HCT116 (cell line): ENCODE results near the gene ZNF384. TPM values are rescaled to one million over a fixed set of nuclear protein-coding genes. Genes with fewer than 3 reads are reported as not detected.

Experiments used
- ATAC-seq: fragments of 200-7000 bp; cut with Tn5 transposase; 2 replicates; pipeline ENCODE4 v1.9.1; 2020; ENCODE audit warnings: mild to moderate bottlenecking, moderate library complexity
- BruUV-seq: library from RNA; stranded (reverse); fragments of 400-500 nt; replicated peaks from 2 replicates; lab custom pipeline; 2021; lab: Mats Ljungman, UMichigan
- CTCF ChIA-PET: fragments of 300-600 bp; sonication (Branson Sonifier 250); formaldehyde crosslinking; loops from one replicate; lab custom pipeline; 2021; ENCODE audit warnings: antibody characterized with exemption; lab: Charles Lee
- POLR2A ChIA-PET: fragments of 300-600, 350-600 bp; sonication (Branson Sonifier 250); formaldehyde crosslinking; loops from one replicate; lab custom pipeline; 2021; ENCODE audit warnings: antibody characterized with exemption; lab: Charles Lee
- RAD21 ChIA-PET, 2 experiments: fragments of 300-600 bp; sonication (Branson Sonifier 250); formaldehyde crosslinking; loops; one replicate each; lab custom pipeline; 2023; ENCODE audit warnings: low total read pairs in 2 of 2; ENCODE audit not compliant: uncharacterized antibody in 2 of 2, unreplicated experiment in 2 of 2, low non-redundant PET in 1 of 2; lab: Charles Lee
- DNase-seq: peaks from one replicate; pipeline ENCODE4 v3.0.0-alpha.2; 2010; ENCODE audit warnings: low read depth, low spot score
- H2AFZ ChIP-seq: fragments of 200-600 bp; shearing (Covaris generic), sonication (generic); 2 replicates; pipeline ENCODE4 v1.6.1; 2017; ENCODE audit warnings: low read depth, mixed run types, mixed read lengths, antibody characterized with exemption, low read length; ENCODE audit not compliant: poor library complexity, severe bottlenecking
- H3K27ac ChIP-seq: 2 replicates; pipeline ENCODE4 v1.5.1; 2012; ENCODE audit warnings: low read depth, low read length
- H3K27me3 ChIP-seq: fragments of 200-600 bp; sonication (generic); 2 replicates; pipeline ENCODE4 v1.6.1; 2016; ENCODE audit warnings: mixed run types, low read length, mixed read lengths; ENCODE audit not compliant: insufficient read depth
- H3K36me3 ChIP-seq, 2 experiments: fragments of 200-500 bp in 1 of 2; fragments of 200-600 bp in 1 of 2; sonication (Bioruptor generic) in 1 of 2; sonication (generic) in 1 of 2; 2 replicates each; pipeline versions ENCODE4 v1.5.1 to v1.6.1; 2014 to 2016; ENCODE audit warnings: low read length in 2 of 2, inconsistent platforms in 1 of 2, mixed read lengths in 1 of 2, mixed run types in 1 of 2; ENCODE audit not compliant: insufficient read depth in 2 of 2, control insufficient read depth in 1 of 2
- H3K4me1 ChIP-seq, 2 experiments: fragments of 200-600 bp in 1 of 2; sonication (generic) in 1 of 2; 2 replicates each; pipeline versions ENCODE4 v1.5.1 to v1.6.1; 2012 to 2017; ENCODE audit warnings: low read length in 2 of 2, inconsistent platforms in 1 of 2, mild to moderate bottlenecking in 1 of 2, mixed read lengths in 1 of 2, mixed run types in 1 of 2, moderate library complexity in 1 of 2; ENCODE audit not compliant: insufficient read depth in 2 of 2, control insufficient read depth in 1 of 2
- H3K4me2 ChIP-seq: fragments of 200-600 bp; sonication (generic); 2 replicates; pipeline ENCODE4 v1.6.1; 2017; ENCODE audit warnings: mixed run types, low read length, mixed read lengths
- H3K4me3 ChIP-seq, 2 experiments: fragments of 200-600 bp in 1 of 2; sonication (generic) in 1 of 2; replicated peaks in 1 of 2; 2 replicates each; pipeline ENCODE4 v1.5.1; 2011 to 2016; ENCODE audit warnings: low read length in 2 of 2, control low read depth in 1 of 2, low read depth in 1 of 2, mild to moderate bottlenecking in 1 of 2, mixed read lengths in 1 of 2, mixed run types in 1 of 2
- H3K79me2 ChIP-seq: fragments of 200-600 bp; sonication (generic); 2 replicates; pipeline ENCODE4 v1.6.1; 2017; ENCODE audit warnings: mild to moderate bottlenecking, mixed run types, low read length, moderate library complexity, mixed read lengths; ENCODE audit not compliant: insufficient read depth
- H3K9ac ChIP-seq: fragments of 200-600 bp; sonication (generic); 2 replicates; pipeline ENCODE4 v1.6.1; 2016; ENCODE audit warnings: low read length, mixed read lengths
- H3K9me2 ChIP-seq: fragments of 200-600 bp; sonication (generic), shearing (Covaris generic); 2 replicates; pipeline ENCODE4 v1.6.1; 2017; ENCODE audit warnings: mixed run types, mild to moderate bottlenecking, moderate library complexity; ENCODE audit not compliant: insufficient read depth
- H3K9me3 ChIP-seq, 2 experiments: fragments of 200-500 bp in 1 of 2; fragments of 200-600 bp in 1 of 2; sonication (Bioruptor generic) in 1 of 2; sonication (generic) in 1 of 2; 2 replicates each; pipeline ENCODE4 v1.6.1; 2014 to 2017; ENCODE audit warnings: low read length in 2 of 2, mixed read lengths in 2 of 2, inconsistent platforms in 1 of 2, low read depth in 1 of 2, mild to moderate bottlenecking in 1 of 2, mixed run types in 1 of 2, moderate library complexity in 1 of 2; ENCODE audit not compliant: control insufficient read depth in 1 of 2, insufficient read depth in 1 of 2
- H4K20me1 ChIP-seq: fragments of 200-600 bp; sonication (generic), shearing (Covaris generic); 2 replicates; pipeline ENCODE4 v1.6.1; 2017; ENCODE audit warnings: mixed run types, mild to moderate bottlenecking, moderate library complexity; ENCODE audit not compliant: insufficient read depth
- CBX3 ChIP-seq: IDR thresholded peaks from 2 replicates; pipeline ENCODE4 v1.6.1; 2012; ENCODE audit warnings: low read depth
- CTCF ChIP-seq, 3 experiments: fragments of 200-600 bp in 1 of 3; sonication (generic) in 1 of 3; IDR thresholded peaks in 2 of 3; conservative IDR thresholded peaks in 1 of 3; 2 replicates each; pipeline ENCODE4 v1.5.1; 2012 to 2017; ENCODE audit warnings: low read depth in 2 of 3, low read length in 2 of 3, antibody characterized with exemption in 1 of 3, borderline replicate concordance in 1 of 3, control low read depth in 1 of 3, mild to moderate bottlenecking in 1 of 3, mixed read lengths in 1 of 3, mixed run types in 1 of 3, moderate library complexity in 1 of 3; ENCODE audit not compliant: insufficient read depth in 1 of 3
- FOSL1 ChIP-seq: IDR thresholded peaks from 2 replicates; pipeline ENCODE4 v1.6.1; 2012; ENCODE audit warnings: low read depth
- POLR2AphosphoS5 ChIP-seq: IDR thresholded peaks from 2 replicates; pipeline ENCODE4 v1.6.1; 2011; ENCODE audit warnings: mild to moderate bottlenecking, low read depth, low read length, moderate library complexity
- RAD21 ChIP-seq: IDR thresholded peaks from 2 replicates; pipeline ENCODE4 v1.6.1; 2012; ENCODE audit warnings: low read depth, mild to moderate bottlenecking
- SRF ChIP-seq: IDR thresholded peaks from 2 replicates; pipeline ENCODE4 v1.6.1; 2012; ENCODE audit warnings: low read depth
- TCF7L2 ChIP-seq: IDR thresholded peaks from 2 replicates; pipeline ENCODE4 v1.7.0; 2011; ENCODE audit warnings: borderline replicate concordance, inconsistent platforms; ENCODE audit not compliant: insufficient read depth, insufficient read length; ENCODE audit errors: extremely low read depth
- ZBTB33 ChIP-seq: IDR thresholded peaks from 2 replicates; pipeline ENCODE4 v1.6.1; 2011; ENCODE audit warnings: mild to moderate bottlenecking, low read length, moderate library complexity; ENCODE audit not compliant: insufficient replicate concordance; ENCODE audit errors: extremely low read depth
- ZFX ChIP-seq: fragments of 450-650 bp; IDR thresholded peaks from 2 replicates; pipeline ENCODE4 v1.6.1; 2017
- ZNF274 ChIP-seq: fragments of 200-500 bp; sonication (Bioruptor generic); IDR thresholded peaks from 2 replicates; pipeline ENCODE4 v1.6.1; 2014; ENCODE audit warnings: mild to moderate bottlenecking, low read depth, low read length, inconsistent platforms
- intact Hi-C: fragments of 100-400 bp; cut with micrococcal nuclease; formaldehyde crosslinking; loops from 2 replicates; pipeline ENCODE4 v1.10.0; 2022
- total RNA-seq: library from RNA; stranded (reverse); gene quantifications from one replicate; pipeline ENCODE4 v1.2.1, GENCODE V29; 2021; ENCODE audit not compliant: unreplicated experiment

The ZNF384 gene
- total RNA-seq, 1 experiment from 2014 or later = 73.4 TPM

GRCh38 chr12:6646276-6647082 lies 42.7 kb downstream of the ZNF384 start:
- ATAC-seq (no peak), DNase-seq (no peak)
- Histone ChIP-seq H3K4me2 (no peak overlapping the region), H3K9me2 (no peaks in the 10 kb centered on the region), H3K36me3 (peaks cover 4 to 6% of the 10 kb centered on the region in 2 experiments; a peak in 1 of 4 replicates), H4K20me1 (no peaks in the 10 kb centered on the region), H3K79me2 (no peaks in the 10 kb centered on the region), H3K9me3 (peaks cover 0 to 10% of the 10 kb centered on the region in 2 experiments; a peak in 1 of 4 replicates), H3K27ac (no peak overlapping the region), H3K4me1 (no peaks in the 10 kb centered on the region), H3K4me3 (no peak overlapping the region), H2AFZ (no peak overlapping the region), H3K27me3 (peaks cover 6% of the 10 kb centered on the region; the same call in 1 of the 2 replicates), H3K9ac (no peak overlapping the region)
- TF ChIP-seq RAD21 (no peak), ZNF274 (no peak), TCF7L2 (no peak), FOSL1 (no peak), CBX3 (no peak), SRF (no peak), ZFX (no peak), ZBTB33 (no peak), POLR2AphosphoS5 (no peak), CTCF (IDR thresholded peaks at IDR 0.05 in 2 of 3, conservative IDR thresholded peaks at IDR 0.05 in 1 of 3; ENCODE audit: borderline replicate concordance in 1 of 3, insufficient read depth in 1 of 3, low read depth in 2 of 3, low read length in 2 of 3) (no peak)
- BruUV-seq = no TSS peak
- ChIA-PET POLR2A (no interaction called here), CTCF (no interaction called here), RAD21 (no interaction called here)
- intact Hi-C loops = no loop called here
